ENCODE data around the gene RNF121.
A peak's percentile ranks its signal among the peaks of the same experiment; 100 is the strongest.

Gene RNF121

GRCh38 chr11:72007089-72007476 lies 78.2 kb downstream of the RNF121 start:
- no peak for DNase-seq

DNA sequence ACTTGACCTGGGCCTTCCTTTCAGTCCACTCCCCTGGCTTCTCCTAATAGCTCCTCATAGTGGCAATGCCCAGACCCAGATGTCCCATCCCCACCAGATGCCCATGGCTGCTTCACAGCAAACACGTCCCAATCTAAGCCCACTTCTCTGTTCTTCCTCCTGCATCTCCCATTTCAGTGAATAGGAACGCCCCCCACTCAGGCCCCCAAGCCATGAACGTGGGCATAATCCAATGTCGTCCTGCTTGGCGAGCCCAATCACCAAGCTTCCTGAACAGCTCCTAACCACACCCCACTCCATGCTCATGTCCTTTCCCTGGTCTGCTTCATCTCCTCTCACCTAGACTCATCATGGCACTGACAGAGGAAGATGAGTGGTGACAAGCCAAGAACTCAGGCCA lies 78.7 kb downstream of the RNF121 start:
- DNase-seq = no peak

GRCh38 chr11:72008728-72009127 lies 79.9 kb downstream of the RNF121 start:
- no peak for DNase-seq

- no peak for DNase-seq
Measured at GRCh38 chr11:72009156-72009555, 80.3 kb downstream of the RNF121 start.

- DNase-seq = no peak
Measured at GRCh38 chr11:72010529-72011233, 81.8 kb downstream of the RNF121 start.

DNA sequence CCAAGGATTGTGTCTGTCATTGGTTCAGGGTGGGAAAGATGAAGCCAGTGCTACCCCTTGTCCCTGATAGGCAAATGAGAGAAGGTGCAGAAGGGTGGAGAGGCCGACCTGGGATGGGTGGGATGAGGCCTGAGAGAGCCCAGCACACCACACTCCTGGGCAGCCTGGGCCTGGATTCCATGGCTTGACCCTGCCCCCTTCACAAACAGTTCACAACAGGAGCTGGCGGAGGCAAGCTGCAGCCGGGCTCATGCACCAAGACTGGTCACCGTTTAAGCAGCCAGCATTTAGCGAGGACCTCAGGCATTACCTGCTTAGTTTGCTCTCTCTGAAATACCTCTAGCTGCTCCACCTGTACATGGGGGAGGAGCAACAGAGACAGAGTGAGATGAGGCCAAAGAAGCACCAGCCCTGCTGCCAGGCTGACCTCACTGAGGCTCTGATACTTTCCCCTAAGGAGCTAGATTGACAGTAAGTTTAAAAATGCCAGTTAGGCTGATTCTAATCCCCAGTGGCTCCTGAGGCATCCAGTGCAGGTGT lies 83.3 kb downstream of the RNF121 start:
- DNase-seq = no peak

GRCh38 chr11:72012897-72013721 lies 84.3 kb downstream of the RNF121 start:
- DNase-seq = no peak

DNA sequence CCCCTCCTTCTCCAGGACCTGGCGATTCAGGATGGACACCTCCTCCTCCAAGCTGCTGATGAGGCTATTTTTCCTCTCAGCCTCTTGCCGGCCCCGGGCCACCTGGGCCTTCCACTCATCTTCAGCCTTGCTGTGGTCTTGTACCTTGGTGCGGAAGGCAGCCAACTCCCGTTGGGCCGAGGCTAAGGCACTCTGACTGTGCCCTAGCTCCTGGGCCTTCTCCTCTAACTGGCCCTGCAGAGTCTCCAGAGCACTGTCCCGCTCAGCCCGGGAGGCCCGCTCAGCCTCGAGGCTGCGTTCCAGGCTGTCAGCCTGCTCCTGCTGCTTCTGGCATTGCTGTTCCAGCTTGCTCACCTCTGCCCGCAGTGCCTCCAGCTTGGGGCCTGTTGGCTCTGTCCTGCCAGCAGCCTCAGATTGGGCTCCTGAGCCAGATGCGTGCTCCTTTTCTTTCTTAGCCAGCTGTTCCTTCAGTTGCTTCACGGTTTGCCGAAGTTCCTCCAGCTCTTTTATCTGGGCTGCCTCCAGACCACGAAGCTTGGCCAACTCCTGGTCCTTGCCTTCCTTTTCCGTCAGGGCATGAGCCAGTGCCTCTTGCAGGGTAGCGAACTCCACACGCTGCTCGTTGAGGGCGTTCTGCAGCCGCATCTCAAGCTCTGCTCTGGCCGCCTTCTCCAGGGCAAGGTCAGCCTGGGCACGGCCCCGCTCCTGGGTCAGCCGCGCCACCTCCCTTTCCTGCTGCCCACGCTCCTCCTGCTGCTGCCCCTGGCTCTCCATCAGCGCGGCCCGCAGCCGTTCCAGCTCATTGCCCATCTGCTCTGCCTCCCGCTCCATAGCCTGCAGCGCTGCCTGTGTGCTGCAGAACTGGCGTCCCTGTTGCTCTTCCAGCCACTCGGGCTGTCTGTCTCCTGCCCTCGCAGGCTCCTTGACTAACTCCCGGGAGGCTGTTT lies 85.2 kb downstream of the RNF121 start:
- no peak for DNase-seq

DNA sequence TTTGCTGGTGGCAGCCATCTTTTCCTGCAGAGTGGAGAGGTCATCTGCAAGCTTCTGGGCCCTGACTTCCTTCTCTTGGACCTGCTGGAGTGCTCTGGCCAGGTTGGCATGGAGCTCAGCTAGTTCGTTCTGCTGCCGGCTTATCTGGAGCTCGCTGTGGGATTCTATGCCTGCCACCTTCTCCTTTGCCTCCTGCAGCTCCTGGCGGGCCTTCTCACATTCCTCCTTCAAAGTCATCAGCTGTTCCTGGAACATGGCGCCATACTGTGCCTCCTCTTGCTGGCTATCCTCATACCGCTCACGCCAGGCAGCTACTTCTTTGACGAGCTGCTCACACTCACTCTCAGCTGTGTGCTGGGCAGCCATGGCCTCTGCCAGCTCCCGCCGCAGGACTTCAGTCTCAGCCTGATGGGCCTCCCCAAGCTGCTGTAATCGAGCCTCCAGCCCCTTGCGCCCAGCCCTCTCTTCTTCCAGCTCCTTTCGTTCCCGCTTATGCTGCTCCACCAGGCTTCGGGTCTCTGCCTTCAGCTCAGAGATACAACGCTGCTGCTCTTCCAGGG lies 86.0 kb downstream of the RNF121 start:
- DNase-seq = no peak

- no peak for DNase-seq
Measured at GRCh38 chr11:72015511-72016061, 86.7 kb downstream of the RNF121 start.

DNA sequence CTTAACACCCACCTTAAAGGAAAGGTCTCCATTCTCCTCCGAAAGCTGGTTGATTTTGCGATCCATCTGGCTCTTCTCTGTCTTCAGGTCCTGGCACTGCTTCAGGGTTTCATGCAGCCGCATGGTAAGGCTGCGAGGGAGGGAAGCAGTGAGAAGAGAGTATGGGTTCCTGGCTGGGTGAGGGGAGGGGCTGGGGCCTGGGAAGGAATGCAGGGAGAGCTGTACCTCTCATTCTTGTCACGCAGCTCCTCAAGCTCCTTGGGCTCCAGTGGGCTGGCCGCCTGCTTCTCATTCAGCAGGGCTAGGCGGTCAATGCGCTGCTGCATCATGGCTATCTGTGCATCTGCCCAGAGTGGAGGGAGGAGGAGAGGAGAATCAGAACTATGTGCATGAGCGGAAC lies 89.3 kb downstream of the RNF121 start:
- DNase-seq = no peak

DNA sequence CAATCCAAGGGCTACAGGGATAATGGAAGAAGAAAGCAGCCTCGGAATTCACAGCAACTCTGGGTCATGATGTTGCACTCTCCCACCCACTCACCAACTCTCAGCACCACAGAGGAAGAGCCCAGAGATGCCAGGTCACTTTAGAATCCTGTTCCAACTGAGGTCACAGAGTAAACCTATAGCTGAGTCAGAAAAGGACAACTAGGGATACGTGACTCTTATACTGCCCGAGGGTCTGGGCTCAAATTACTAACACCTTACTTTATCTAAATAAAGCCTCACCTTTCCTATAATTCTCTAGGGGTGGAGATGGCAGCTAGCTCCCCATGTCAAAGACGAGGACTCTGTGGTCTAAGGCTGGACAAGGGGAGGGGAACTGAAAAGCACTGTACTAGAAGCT lies 94.5 kb downstream of the RNF121 start:
- DNase-seq = no peak

GRCh38 chr11:72024069-72024754 lies 95.4 kb downstream of the RNF121 start:
- DNase-seq = no peak

DNA sequence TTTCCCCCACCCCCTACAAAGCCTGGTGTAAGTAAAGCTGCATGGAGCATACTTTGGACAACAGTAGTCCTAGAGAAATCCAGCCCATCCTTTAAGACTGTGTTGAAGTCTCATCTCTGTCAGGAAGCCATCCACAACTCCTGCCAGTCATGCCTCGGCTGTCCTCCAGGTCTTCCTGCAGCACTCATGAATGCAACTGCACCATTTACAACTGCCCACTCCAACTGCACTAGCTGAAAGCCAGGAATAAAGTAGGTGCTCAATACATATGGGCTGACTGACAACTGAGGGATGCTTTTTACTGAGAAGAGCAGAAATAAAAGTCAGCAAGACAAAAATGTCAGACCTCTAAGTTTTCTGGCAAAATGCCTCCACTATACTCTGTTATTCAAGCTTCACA lies 97.2 kb downstream of the RNF121 start:
- DNase-seq = no peak

- no peak for DNase-seq
Measured at GRCh38 chr11:72030472-72031045, 101.7 kb downstream of the RNF121 start.

DNA sequence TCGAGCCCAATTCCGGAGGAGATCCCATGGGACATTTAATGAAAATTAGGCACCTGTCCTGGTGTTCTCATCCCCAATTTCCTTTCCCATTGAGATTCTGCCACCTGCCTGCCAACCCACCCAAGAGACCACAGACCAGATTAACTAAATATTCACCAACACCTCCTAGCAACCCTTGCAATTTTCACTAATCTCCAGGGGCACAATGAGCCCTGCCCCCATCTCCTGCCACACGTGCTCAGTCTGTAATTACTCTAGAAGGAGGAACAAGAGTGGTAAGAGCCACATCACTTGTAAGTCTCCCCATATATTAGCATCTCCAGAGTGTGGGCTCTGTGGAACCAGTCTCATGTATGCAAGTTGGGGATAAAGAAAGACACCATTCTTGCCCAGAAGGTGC lies 107.8 kb downstream of the RNF121 start:
- no peak for DNase-seq

GRCh38 chr11:72037554-72038311 lies 108.9 kb downstream of the RNF121 start:
- DNase-seq = peak; percentile 37

DNA sequence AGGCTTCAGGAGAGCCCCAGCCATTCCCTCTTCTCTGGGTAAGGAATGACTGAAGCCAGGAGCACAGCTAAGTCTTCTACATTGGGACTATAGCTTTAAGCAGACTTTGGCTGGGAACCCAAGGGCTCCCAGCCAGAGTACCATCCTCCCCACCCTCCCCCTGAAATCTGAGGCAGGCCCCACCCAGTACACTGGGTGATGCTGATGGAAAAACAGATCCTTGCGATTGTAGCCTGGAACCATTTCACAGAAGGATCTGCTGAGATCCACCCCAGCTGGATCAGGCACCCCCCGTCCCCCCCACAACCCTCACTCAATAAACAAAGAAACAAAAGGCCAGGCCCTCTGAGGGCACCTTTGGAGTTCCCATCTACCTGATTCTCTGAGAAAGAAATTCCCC lies 109.6 kb downstream of the RNF121 start:
- DNase-seq = no peak

- no peak for DNase-seq
Measured at GRCh38 chr11:72039031-72039855, 110.4 kb downstream of the RNF121 start.
